ENCODE data around the gene CFAP206.
A peak's percentile ranks its signal among the peaks of the same experiment; 100 is the strongest.

CFAP206 gene

DNA sequence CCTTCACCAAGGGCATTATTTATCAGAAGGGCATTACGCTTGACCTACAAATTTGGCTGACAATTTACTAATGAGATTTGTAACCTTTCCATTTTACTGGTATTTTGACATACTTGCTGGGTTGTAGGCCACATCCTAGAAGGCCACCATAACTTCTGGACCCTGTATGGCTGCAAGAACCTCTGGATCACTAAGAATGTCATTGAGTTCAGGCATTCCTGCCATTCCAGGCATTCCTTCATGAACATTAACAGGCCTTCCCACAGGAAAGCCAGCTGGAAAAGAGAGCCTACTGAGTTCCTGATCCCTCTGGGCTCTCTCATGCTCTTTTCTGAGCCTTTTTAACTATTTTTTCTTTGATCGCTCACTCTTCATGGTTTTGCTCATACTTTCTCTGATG, 36.6 kb downstream of the CFAP206 start:
- TF ChIP-seq, protein P1, sequence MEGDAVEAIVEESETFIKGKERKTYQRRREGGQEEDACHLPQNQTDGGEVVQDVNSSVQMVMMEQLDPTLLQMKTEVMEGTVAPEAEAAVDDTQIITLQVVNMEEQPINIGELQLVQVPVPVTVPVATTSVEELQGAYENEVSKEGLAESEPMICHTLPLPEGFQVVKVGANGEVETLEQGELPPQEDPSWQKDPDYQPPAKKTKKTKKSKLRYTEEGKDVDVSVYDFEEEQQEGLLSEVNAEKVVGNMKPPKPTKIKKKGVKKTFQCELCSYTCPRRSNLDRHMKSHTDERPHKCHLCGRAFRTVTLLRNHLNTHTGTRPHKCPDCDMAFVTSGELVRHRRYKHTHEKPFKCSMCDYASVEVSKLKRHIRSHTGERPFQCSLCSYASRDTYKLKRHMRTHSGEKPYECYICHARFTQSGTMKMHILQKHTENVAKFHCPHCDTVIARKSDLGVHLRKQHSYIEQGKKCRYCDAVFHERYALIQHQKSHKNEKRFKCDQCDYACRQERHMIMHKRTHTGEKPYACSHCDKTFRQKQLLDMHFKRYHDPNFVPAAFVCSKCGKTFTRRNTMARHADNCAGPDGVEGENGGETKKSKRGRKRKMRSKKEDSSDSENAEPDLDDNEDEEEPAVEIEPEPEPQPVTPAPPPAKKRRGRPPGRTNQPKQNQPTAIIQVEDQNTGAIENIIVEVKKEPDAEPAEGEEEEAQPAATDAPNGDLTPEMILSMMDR (IDR thresholded peaks at IDR 0.05; ENCODE audit: low read depth, low read length), result no peak
- no peak overlapping the region for H3K4me3 ChIP-seq (ENCODE audit: low read depth, low read length)

DNA sequence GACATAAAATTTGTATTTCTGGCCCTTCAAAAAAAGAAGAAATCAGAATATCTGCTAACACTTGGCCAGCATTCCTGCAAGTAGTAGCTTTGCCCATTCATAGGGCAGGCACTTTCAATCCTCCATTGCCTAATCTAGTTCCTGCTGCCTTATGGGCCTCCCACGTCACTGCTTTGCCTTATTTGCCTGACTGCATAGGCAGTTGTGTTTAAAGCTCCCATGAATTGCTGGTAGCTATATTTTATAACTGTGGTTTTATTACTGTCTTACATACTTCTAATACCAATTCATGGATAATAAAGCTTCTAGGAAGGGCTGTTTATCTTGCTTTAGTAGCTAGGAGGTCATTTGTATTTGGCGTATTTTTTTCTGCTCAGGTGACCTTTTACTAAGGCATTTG, 57.3 kb downstream of the CFAP206 start:
- H3K4me3 ChIP-seq (ENCODE audit: low read depth, low read length), result no peak overlapping the region
- TF ChIP-seq, protein P1 (IDR thresholded peaks at IDR 0.05; ENCODE audit: low read depth, low read length), result no peak

DNA sequence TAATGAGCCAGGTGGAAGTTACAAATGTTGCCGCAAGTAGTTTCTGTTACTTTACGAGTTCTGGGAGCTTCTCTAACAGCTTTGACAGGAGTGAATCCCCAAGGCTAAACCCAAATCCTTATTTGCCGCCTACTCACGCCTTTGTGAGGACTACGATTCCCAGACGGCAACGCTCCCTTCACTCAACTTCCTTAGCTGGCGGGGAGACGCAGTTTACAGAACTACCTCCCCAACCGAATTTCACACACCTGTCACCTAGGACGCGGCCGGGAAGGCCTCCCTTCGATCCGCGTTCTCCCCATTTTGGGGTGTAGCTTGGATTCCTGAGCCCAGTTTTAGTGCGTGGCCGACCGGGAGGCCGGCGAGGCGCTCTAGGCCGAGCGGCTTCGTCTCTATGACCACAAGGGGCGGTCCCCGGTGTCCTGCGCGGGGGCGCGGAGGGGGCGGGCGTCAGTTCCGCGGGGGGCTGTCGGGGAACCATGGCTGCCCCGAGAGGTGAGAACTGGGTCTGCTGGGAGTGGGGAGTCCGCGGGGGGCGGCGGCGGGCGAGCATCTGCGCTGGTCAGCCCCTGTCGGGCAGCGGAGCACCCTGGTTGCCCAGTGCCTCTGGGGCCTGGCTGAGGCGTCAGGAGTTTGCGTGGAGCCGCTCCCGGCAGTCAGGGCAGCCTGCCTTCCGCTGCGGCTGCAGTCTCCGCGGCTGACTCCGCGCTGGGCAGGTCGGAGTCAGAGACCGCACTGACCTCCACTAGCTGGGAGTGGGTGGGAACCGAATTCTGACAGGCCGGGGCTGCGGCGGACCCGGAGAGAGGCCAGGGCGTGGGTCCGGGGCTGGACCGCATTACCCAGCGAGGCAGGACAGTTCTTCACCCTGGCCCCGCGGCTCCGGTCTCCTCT, 65.0 kb downstream of the CFAP206 start, which contains the start of gene SLC35A1:
SLC35A1 (plus strand) TSS at position 450 of the 894 bp plus-strand sequence; CDS start at position 480, 30 bp downstream.
- TF ChIP-seq, protein P1 (IDR thresholded peaks at IDR 0.05; ENCODE audit: low read depth, low read length), result 0 out of 2 replicates have a peak, but pooled peaks have one; percentile 2

DNA sequence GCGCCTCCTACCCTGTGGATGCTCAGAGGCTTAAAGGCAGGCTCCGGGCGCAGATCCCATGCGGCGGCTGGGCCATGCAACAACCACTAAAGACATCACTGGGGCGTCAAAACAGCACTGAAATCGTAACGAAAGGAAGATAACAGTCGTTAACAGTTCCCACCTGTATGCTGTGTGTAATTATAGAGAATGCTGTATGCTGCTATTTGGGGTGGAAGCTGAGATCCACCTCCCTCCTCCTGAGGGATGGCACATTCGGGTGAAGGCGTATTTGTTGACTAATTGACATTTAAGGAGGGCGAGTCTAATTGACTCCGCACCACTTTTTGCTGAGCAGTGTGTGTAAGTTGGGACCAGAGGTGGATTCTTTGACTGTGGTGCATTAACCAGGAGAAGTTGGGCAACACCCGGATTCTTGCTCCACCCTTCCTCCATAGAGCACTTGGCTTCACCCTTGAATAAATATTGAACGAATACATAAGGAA, 65.7 kb downstream of the CFAP206 start:
- H3K4me3 ChIP-seq (ENCODE audit: low read depth, low read length), result peak overlapping the region; percentile 90
- TF ChIP-seq, protein P1 (IDR thresholded peaks at IDR 0.05; ENCODE audit: low read depth, low read length), result no peak

More for the DNA sequence above, 65.0 kb downstream of the CFAP206 start, which contains the start of gene SLC35A1:
- H3K4me3 ChIP-seq (ENCODE audit: low read depth, low read length), result peak within 1 kb of the TSS; percentile 90

DNA sequence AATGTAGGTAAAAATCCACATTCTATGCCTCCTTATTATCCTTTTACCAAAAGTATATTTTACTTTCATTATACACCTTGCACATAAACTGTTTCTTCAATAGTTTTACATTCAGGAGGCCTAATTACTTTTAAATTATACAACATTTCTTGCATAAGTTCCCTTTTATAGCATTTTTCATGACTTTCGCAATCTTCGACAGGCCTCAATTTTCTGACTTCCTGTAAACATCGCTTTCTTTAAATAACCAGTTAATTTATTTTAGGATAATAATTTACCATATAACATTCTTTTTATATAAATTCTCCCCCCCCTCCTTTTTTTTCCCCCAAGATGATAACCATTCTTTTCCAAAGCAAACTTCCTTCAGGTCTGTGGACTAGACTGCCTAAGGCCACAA, 74.2 kb downstream of the CFAP206 start:
- H3K4me3 ChIP-seq (ENCODE audit: low read depth, low read length), result no peak overlapping the region

DNA sequence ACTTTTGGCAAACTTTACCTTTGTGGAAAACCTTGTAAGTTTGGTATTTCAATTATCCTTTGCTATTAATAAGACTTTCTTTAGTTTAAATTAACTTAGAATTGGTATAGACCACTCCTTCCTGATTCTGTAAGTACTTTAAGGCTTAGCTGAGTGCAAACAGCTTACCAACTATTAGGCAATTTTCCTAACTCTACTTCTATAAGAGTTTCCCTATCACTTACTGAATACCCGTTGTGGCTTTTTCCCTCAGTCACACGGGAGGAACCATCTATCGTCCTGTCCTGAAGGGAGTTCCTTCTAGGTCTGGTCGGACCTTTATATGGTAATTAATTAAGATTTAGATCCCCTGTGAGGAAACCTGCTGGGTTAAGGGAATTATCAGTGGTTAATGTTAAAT, 74.6 kb downstream of the CFAP206 start:
- H3K4me3 ChIP-seq (ENCODE audit: low read depth, low read length), result no peak overlapping the region
- TF ChIP-seq, protein P1 (IDR thresholded peaks at IDR 0.05; ENCODE audit: low read depth, low read length), result no peak

More for the DNA sequence above, 74.2 kb downstream of the CFAP206 start:
- TF ChIP-seq, protein P1 (IDR thresholded peaks at IDR 0.05; ENCODE audit: low read depth, low read length), result no peak

DNA sequence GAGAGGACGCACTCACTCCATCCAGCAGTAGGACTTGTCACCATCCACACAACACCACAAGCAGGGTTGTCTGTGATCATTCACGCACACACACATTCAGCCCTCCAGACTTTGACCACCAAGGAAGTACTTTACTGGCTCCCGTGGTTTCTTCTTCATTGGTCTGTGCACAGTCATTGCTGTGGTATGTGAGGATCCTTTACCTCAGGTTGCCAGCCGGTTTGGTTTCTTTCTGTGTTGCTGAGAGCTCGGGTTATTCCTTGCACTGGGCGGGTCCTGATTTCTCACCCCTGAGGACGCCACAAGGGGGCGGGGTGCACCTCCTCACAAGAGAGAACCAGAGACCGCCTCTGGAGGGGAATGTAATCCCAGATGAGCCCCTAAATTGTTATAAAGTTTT, 76.2 kb downstream of the CFAP206 start:
- TF ChIP-seq, protein P1 (IDR thresholded peaks at IDR 0.05; ENCODE audit: low read depth, low read length), result no peak
- H3K4me3 ChIP-seq (ENCODE audit: low read depth, low read length), result no peak overlapping the region
